GM21717 (cell line): ENCODE measurements around the gene LRCH1.

Experiments used
- ATAC-seq: cut with Tn5 transposase; IDR thresholded peaks from one replicate; pipeline ENCODE4 v1.9.1; 2021; ENCODE audit warnings: mild to moderate bottlenecking, moderate library complexity; ENCODE audit not compliant: unreplicated experiment

LRCH1 gene

GRCh38 chr13:46587807-46588418 is 34.9 kb downstream of the LRCH1 start:
- peak; percentile 51 for ATAC-seq

DNA sequence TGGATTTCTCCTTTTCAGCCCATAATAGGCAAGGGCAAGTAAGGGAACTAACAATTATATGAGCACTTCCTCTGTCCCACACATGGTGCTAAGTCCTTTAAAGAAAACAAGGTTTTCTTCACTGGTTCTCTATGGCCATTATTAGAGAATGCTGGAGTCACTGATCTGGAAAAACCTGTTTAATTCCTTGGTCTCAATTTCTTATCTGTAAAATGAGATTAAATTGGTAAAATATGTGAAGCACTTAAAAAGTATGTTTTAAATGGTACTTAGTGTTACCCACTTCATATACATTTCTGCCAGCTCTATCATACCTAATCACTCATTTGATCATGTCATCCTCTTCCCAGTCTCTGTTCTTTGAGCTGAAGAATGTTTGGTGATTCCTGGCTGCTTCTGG is 39.4 kb downstream of the LRCH1 start:
- ATAC-seq: no peak

DNA sequence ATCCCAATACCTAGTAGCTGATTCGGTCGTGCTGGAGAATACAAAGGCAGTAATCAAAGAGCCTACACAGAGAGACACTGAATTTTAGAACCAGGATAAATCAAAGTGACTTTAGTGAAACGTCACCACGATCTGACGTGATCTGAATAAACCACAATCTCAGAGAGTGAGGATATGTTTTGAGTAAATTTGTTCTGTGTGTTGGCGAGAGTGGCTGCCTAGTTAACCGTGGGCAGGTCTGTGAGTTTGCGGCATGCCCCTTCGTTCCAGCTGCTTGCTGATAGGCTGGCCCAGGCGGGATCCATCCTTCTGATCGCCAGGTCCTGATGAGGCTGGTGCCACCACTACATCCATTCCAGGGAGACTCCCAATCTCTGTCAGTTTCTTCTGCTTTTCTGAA is 40.4 kb downstream of the LRCH1 start:
- peak; percentile 52 for ATAC-seq

DNA sequence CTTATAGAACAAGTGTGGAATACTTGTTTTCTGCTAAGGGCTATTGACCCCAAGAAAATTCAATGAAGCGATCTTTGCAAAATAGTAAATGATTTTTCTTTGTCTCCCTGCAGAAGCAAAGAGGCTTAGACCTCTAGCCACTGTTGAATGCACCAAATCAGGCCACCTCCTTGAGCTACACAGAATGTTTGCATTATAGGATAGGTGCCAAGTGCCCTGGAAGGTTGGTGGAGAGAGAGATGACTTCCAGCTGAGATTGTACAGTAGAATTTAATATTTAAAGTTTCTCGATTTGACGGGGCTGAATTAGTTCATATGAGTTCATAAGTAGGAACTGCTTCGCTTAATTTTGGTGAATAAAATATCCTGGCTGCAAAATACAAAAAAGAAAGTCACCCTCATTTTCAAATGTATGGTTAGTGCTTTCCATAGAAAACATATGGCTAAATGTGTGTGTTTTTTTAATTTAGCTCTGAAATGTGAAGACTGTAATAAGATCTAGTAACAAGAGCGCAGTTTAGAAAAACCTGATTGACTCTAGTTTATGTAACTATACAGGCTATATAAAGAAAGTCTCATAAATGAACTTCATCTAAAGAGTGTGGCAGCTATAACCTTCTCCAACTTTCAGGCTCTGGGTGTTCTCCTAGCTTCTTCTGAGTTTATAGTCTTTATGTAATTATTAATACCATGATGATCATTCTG is 41.6 kb downstream of the LRCH1 start:
- no peak for ATAC-seq

- ATAC-seq: no peak
Observed at GRCh38 chr13:46595136-46595884, 42.3 kb downstream of the LRCH1 start.

DNA sequence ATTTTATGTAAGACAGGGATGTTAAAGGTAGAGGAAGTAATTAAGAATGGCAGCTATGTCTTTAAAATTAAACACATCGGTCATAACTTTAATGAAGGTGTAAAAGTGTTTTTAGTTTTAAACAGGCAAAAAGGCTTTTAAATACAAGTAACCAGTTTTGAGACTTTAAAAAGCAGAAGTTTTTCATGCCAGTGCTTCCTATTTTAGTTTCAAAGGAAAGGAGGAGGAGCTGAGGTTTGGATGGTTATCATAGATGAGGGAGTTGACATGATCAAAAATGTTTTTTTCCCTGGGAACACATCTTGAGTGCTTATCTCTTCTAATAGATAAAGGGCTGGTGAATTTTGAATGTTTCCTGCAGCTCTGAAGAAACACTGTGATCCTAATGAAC is 42.9 kb downstream of the LRCH1 start:
- no peak for ATAC-seq

- ATAC-seq: no peak
Observed at GRCh38 chr13:46596466-46596865, 43.5 kb downstream of the LRCH1 start.

DNA sequence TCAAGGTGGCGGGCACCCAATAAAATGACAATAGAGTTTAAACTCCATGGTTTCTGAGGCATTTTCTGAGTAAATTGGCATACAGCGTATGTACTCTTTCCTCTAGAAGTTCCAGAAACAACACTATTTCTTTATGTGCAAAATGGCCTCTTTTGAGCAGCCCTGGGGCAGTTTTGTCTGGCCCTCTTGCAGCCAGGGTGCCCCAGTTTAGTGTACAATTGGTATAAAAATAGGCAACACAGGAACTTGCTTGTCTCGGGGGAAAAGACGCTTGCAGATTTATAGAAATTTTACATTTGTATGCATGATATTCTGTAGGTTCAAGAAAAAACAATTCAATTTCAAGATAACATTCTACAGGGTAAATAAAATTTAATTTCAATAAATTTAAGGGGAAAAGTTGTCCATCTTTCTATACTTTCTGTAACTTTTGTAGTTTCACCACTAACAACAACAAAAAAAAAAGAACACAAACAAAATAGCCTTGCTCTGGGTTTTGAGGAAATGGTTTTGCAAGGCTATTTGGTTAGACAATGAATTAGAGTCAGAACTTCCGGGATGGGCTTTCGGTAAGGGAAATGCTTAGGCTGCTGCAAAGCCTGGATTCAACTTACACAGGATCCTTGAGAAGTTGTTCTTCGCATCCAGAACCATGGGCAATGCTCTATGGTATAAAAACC is 45.3 kb downstream of the LRCH1 start:
- peak; percentile 36 for ATAC-seq

DNA sequence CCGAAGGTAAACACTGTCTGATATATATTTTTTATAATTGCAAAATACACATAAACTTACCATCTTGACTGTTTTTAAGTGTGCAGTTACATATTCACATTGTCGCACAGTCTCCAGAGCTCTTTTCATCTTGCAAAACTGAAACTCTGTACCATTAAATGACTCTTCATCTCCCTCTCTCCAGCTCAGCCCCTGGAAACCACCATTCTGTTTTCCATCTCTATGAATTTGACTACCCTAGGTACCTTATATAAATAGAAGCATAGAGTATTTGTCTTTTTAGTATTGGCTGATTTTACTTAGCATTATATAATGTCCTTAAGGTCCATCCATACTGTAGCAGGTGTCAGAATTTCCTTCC is 45.8 kb downstream of the LRCH1 start:
- peak; percentile 48 for ATAC-seq

DNA sequence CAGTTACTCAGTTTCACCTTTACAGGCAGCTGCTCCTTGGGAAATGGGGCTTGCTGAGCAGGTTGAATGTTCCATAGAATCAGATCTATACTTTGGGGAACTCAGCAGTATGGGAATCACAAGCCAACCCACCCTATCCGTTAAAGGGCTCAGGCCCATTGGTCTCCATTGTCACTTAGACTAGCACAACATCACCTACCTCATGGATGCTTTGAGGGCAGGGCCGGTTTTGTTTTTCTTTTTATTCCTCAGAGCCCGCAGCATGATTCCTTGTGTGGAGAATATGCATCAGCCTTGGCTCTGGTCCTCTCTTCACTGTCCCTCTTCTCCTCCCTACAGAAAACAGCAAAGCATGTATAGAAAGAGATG is 48.0 kb downstream of the LRCH1 start:
- ATAC-seq: no peak

DNA sequence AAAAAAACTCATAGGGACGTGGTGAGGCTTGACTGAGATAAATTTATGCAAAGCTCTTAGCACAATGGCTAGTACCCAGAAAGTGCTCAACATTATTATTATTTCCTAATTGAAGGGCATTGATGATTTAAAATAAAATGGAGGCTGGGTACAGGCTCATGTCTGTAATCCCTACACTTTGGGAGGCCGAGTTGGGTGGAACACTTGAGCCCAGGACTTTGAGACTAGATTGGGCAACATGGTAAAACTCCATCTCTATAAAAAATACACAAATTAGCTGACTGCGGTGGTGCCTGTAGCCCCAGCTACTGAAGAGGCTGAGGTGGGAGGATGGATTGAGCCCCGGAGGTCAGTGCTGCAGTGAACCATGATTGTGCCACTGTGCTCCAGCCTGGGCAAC is 49.6 kb downstream of the LRCH1 start:
- ATAC-seq: no peak

GRCh38 chr13:46603165-46603603 is 50.2 kb downstream of the LRCH1 start:
- ATAC-seq: no peak

GRCh38 chr13:46604226-46604990 is 51.4 kb downstream of the LRCH1 start:
- no peak for ATAC-seq

DNA sequence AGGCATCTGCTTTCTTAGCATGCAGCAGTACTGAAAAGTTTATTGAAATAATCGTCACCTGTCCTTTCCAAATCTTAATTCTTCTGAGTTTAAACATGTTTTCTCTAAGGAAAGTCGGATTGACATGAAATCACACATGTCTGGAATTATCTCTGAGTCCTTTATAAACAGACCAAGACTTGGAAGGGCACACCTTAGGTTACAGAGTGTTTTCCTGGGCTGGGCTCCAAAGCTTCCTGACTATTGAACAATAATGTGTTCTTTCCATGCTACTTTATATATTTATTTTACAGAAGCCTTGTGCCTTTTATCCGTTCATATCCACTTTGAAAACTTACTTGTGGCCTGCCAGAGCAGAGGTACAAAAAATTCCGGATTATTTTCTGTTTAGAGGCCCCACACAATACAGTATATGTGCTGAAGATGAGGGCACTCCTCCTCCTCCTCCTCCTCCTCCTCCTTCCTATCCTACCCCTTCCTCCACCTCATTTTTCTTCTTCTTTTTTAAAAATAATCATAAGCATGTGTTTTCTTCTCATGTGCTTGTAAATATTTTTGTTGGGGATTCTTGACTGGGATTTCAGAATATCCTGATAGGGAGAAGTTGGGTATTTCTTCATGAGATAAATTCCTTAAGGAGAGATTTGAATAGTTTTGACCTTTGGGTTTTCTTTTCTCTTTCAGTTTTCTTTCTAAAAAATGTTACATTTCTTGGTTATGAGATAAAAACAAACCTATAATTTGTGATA is 52.3 kb downstream of the LRCH1 start:
- no peak for ATAC-seq

DNA sequence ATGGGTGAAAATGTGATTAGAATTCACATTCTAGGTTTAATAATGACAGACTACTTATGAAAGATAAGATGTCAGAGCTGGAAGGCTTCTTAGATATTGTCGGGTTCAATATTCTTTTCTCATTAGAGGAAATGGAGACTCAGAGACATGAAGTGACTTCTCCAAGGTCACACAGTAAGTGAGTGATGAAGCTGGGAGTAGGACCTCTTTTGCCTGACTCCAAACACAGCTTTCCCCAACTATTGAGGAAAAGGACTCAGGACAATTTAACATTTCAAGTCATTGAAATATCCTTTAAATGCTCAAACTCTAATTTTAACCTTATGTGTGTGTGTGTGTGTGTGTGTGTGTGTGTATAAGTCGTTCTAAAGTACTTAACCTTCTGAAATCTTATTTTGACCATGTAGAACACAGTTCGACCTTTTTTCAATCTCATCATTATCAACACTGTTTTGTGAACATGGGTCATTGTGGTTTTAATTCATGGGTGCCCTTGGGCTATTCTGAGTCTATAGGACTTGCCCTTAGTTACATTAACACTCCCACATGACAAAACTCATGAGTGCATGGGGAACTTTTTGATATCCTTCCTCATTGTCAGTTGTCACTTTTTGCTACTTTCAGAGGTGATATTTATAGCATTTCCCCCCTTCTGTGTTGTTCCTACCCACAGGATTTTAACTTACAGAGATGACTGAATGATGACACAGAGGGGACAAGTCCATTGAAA is 53.0 kb downstream of the LRCH1 start:
- peak; percentile 52 for ATAC-seq

- peak; percentile 11 for ATAC-seq
Observed at GRCh38 chr13:46606970-46607369, 54.0 kb downstream of the LRCH1 start.

DNA sequence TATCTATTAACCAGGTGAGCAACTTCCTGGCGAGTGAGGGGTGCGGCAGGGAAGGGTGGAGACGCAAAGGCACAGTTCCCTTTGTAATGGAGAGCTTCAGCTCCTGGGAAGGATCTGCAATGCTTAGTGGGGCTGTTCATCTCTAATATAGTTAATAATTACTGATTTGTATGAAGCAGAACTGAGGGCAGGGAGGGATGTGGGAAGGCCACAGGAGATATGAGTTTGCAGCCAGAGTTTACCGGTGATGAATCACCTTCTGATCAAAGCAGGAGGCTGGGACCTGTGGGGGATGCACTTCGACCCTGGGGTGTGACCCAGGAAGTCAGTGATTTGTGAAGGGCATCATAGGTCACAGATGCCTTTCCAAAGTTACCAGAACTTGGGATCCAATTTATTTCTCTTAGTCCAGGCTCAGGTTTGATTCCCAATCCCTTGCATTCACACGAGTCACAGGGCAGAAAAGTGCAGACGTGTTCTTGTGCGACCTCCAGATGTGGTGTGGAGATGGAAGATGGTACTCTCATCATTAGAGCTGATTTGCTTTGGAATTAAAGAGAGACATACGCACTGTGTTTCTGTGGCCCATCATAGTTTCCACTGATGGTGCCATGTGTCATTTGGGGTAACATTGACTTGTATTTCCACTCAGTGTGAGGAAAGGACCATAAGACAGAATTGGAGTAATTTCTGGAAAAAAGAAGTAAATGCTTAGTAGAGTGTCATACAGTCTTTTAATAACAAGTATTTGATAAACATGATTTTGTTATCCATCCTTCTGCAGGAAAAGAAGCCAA is 55.0 kb downstream of the LRCH1 start:
- ATAC-seq: no peak

GRCh38 chr13:46609052-46609451 is 56.1 kb downstream of the LRCH1 start:
- ATAC-seq: no peak

DNA sequence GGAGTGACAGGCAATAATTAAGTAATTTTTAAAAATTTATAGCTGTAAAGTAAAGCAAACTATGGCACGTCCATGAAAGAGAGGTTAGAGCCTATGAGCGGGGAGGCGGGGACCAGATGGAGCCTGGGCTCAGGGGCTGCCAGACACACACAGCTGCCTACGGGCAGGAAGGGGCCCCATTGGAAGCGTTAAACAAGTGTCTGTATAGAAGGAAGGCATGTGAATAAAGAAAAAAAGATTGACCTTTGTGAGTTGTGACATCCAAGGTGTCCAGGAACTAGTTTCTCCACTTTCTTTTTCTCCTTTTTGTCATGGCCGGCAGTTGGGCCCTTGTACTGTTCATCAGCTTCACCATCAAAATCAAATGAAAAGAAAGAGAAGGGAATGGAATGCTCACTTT is 56.8 kb downstream of the LRCH1 start:
- ATAC-seq: no peak
